Breast epithelium (tissue), 4 donors: ENCODE data around the gene SLCO4A1. TPM values are rescaled to one million over a fixed set of nuclear protein-coding genes. Genes with fewer than 3 reads are reported as not detected.

Experiments
- DNase-seq, 2 donors: peaks; one replicate each; pipeline ENCODE4 v3.0.0-alpha.2; 2019; ENCODE audit warnings: low spot score in 2 of 2
- H3K27ac ChIP-seq, 2 donors: fragments of 200-600 bp; sonication (generic) in 1 of 2; one replicate each; pipeline ENCODE4 v1.5.1; 2016 to 2019; ENCODE audit warnings: mild to moderate bottlenecking in 1 of 2
- H3K27me3 ChIP-seq, 2 donors: fragments of 200-600 bp; sonication (generic) in 1 of 2; one replicate each; pipeline versions ENCODE4 v1.5.1 to v1.6.0; 2017 to 2019; ENCODE audit warnings: control low read depth in 1 of 2, mild to moderate bottlenecking in 1 of 2
- H3K36me3 ChIP-seq: fragments of 200-600 bp; one replicate; pipeline ENCODE4 v1.5.1; 2019
- H3K4me1 ChIP-seq, 2 donors: fragments of 200-600 bp; sonication (generic); one replicate each; pipeline ENCODE4 v1.5.1; 2016 to 2019; ENCODE audit warnings: control low read depth in 1 of 2
- H3K4me3 ChIP-seq, 3 donors: fragments of 200-600 bp; sonication (generic); 1 replicate in 2 of 3; 2 replicates in 1 of 3; pipeline ENCODE4 v1.5.1; 2016 to 2019; ENCODE audit warnings: mild to moderate bottlenecking in 3 of 3, moderate library complexity in 2 of 3
- H3K9me3 ChIP-seq, 2 donors: fragments of 200-600 bp; sonication (generic) in 1 of 2; one replicate each; pipeline ENCODE4 v1.5.1; 2016 to 2019; ENCODE audit warnings: control low read depth in 1 of 2
- POLR2A ChIP-seq: fragments of 450-650 bp; IDR thresholded peaks from one replicate; pipeline ENCODE4 v1.6.1; 2016; ENCODE audit warnings: antibody characterized with exemption, mild to moderate bottlenecking, moderate library complexity
- POLR2AphosphoS5 ChIP-seq, 3 donors: sonication (generic); formaldehyde crosslinking; IDR thresholded peaks; one replicate each; pipeline ENCODE4 v1.6.1; 2017; ENCODE audit warnings: antibody characterized with exemption in 3 of 3
- intact Hi-C: fragments of 100-400 bp; cut with DNase I; formaldehyde crosslinking; loops from one replicate; pipeline ENCODE4 v1.15.1; 2023; ENCODE audit warnings: low total_unique reads
- total RNA-seq, 3 donors: library from RNA; depleted of rRNA; stranded (reverse); fragments of >200 nt; gene quantifications; one replicate each; pipeline ENCODE4 v1.1.0, GENCODE V29; 2016
- TF ChIP-seq, protein P1 (sequence below), 3 donors: fragments of 450-650 bp; IDR thresholded peaks; one replicate each; pipeline ENCODE4 v1.5.1; 2016 to 2017; ENCODE audit warnings: antibody characterized with exemption in 3 of 3, mild to moderate bottlenecking in 3 of 3, moderate library complexity in 3 of 3

SLCO4A1 gene
- total RNA-seq, 3 donors from 2014 or later, result 8.8 to 26.5 (median 15.4) TPM

DNA sequence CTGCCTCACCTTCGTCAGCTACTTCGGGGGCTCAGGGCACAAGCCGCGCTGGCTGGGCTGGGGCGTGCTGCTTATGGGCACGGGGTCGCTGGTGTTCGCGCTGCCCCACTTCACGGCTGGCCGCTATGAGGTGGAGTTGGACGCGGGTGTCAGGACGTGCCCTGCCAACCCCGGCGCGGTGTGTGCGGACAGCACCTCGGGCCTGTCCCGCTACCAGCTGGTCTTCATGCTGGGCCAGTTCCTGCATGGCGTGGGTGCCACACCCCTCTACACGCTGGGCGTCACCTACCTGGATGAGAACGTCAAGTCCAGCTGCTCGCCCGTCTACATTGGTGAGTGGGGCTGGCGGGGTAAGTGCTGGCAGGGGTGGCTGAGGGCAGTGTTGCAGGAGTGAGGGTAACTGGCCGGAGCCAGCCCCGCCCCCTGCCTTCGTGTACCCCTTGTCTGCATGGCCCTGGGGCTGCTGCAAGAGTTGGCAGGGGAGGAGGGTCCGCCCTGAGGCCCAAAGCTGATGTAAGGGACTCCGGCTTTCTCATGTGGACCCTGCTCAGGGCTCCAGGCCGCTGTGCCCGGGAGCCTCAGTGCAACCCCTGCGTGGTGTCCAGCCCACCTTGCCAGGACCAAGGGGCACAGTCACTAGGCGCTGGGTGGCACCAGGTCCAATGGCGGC lies 14.8 kb downstream of the SLCO4A1 start:
- Histone ChIP-seq H3K27ac (no peak overlapping the region), H3K27me3 (no peaks in the 10 kb centered on the region), H3K9me3 (no peaks in the 10 kb centered on the region), H3K36me3 (no peaks in the 10 kb centered on the region), H3K4me1 (peaks cover 5% of the 10 kb centered on the region in 2 donors), H3K4me3 (no peak overlapping the region)
- TF ChIP-seq POLR2A, result no peak
- TF ChIP-seq, protein P1, sequence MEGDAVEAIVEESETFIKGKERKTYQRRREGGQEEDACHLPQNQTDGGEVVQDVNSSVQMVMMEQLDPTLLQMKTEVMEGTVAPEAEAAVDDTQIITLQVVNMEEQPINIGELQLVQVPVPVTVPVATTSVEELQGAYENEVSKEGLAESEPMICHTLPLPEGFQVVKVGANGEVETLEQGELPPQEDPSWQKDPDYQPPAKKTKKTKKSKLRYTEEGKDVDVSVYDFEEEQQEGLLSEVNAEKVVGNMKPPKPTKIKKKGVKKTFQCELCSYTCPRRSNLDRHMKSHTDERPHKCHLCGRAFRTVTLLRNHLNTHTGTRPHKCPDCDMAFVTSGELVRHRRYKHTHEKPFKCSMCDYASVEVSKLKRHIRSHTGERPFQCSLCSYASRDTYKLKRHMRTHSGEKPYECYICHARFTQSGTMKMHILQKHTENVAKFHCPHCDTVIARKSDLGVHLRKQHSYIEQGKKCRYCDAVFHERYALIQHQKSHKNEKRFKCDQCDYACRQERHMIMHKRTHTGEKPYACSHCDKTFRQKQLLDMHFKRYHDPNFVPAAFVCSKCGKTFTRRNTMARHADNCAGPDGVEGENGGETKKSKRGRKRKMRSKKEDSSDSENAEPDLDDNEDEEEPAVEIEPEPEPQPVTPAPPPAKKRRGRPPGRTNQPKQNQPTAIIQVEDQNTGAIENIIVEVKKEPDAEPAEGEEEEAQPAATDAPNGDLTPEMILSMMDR (IDR thresholded peaks at IDR 0.05), result no peak
- no peak for TF ChIP-seq POLR2AphosphoS5 (IDR thresholded peaks at IDR 0.05)
- intact Hi-C loops, result no loop called here
- DNase-seq, result no peak

DNA sequence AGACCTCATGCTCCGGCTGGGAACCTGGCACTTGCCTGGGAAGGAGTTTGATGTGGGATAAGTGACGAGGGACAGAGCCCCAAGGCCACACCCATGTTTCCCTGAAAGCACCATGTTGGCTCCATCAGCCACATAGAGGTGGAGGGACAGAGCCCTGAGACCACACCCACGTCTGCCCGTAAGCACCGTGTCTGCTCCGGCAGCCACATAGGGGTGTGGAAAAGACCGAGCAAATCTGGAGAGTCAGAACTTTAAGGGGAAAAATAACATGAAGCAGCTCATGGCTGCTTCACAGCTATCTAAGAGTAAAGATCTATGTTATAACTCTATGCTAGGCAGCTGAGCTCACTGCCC lies 15.3 kb downstream of the SLCO4A1 start:
- no peak overlapping the region for H3K27ac ChIP-seq
- no peaks in the 10 kb centered on the region for H3K36me3 ChIP-seq
- intact Hi-C loops, result no loop called here
- H3K9me3 ChIP-seq, result no peaks in the 10 kb centered on the region
- TF ChIP-seq, protein P1 (IDR thresholded peaks at IDR 0.05), result no peak
- no peak for TF ChIP-seq POLR2AphosphoS5 (IDR thresholded peaks at IDR 0.05)
- H3K4me1 ChIP-seq, result peaks cover 2 to 4% of the 10 kb centered on the region in 2 donors
- no peak for DNase-seq
- no peak overlapping the region for H3K4me3 ChIP-seq
- H3K27me3 ChIP-seq, result no peaks in the 10 kb centered on the region

DNA sequence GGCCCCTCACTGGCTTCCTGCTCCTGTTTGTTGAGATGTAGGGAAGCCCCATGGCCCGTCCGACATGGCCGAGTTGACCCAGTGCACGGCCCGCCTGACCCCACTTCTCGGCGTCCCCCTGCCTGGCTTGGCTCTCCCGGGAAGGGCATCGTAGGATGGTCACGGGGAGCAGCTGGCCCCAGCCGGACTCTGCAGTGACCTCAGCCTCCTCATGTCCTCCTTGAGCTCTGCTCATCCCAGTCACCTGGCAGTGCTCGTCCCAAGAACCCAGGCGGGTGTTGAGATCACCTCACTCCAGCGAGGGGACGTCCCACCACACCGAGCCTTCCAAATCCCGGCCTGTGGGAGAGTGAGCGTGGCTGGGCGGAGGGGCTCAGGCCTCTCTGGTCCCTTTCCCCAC lies 15.7 kb downstream of the SLCO4A1 start:
- no peaks in the 10 kb centered on the region for H3K9me3 ChIP-seq
- no peaks in the 10 kb centered on the region for H3K4me1 ChIP-seq
- DNase-seq, result no peak
- no peaks in the 10 kb centered on the region for H3K27me3 ChIP-seq
- no peaks in the 10 kb centered on the region for H3K36me3 ChIP-seq
- TF ChIP-seq, protein P1 (IDR thresholded peaks at IDR 0.05), result no peak
- TF ChIP-seq POLR2A (no peak), POLR2AphosphoS5 (IDR thresholded peaks at IDR 0.05) (no peak)
- H3K27ac ChIP-seq, result no peak overlapping the region
- H3K4me3 ChIP-seq, result no peak overlapping the region
- intact Hi-C loops, result no loop called here

DNA sequence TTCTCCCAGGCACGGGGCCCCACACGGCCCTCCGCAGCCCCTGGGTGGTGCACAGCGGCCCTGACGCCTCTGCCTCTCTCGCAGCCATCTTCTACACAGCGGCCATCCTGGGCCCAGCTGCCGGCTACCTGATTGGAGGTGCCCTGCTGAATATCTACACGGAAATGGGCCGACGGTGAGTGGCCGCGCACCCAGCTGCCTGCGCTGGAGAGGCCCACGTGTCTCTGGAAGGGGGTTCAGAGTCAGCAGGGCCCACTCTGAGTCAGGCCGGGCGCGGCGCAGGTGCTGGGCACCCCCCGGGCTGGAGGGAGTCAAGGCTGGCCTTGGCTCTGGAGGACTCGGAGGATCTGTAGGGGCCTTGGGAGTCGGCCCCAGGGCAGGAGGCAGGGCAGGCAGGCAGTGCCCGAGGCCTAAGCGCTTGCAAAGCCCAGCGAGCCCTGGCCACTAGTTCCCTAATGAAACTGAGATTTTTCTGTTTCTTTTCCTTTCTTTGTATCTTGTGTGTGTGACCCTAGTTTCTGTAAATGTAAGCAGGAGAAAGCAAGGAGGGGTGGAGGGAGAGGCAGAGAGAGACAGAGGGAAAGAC lies 16.4 kb downstream of the SLCO4A1 start:
- Histone ChIP-seq H3K27me3 (no peaks in the 10 kb centered on the region), H3K9me3 (no peaks in the 10 kb centered on the region), H3K4me3 (no peak overlapping the region), H3K27ac (no peak overlapping the region), H3K4me1 (no peaks in the 10 kb centered on the region), H3K36me3 (no peaks in the 10 kb centered on the region)
- intact Hi-C loops, result no loop called here
- TF ChIP-seq, protein P1 (IDR thresholded peaks at IDR 0.05), result no peak
- TF ChIP-seq POLR2AphosphoS5 (IDR thresholded peaks at IDR 0.05), result no peak
- no peak for TF ChIP-seq POLR2A
- DNase-seq, result no peak

DNA sequence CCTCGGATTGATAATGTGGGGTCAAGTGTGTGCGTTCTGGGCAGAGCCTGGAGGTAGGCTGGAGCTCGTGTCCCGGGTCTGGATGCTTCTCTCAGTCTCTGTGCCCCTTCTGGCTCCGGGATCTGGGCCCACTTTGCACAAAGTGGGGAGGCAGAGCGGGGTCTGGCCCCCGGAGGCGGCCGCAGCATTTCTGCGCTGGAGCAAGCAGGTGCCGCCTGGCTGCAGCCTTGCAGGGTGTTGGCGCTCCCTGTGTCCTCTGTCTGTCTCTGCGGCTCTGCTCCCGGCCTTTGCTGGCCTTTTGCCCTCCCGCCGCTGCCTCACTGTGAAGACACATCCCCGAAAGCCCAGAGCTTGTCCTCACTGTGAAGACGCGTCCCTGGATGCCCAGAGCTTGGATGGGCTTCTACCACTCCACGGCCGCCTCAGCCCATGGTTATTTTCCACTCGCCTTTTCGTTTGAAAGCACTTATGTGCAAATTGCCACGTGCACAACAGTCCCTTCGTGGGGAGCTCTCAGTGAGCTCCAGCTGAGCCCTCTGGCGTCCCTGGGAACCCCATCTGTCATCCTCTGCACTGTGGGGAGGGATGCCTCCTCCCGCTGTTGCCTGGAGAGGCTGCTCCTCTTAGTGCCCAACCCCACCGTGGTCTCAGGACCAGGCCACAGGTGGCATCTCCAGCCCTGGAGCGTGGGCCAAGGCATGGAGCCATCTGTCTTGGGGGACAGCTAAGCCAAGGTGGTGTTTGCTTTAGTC lies 17.4 kb downstream of the SLCO4A1 start:
- no peaks in the 10 kb centered on the region for H3K4me1 ChIP-seq
- H3K36me3 ChIP-seq, result no peaks in the 10 kb centered on the region
- intact Hi-C loops, result loop anchor here (10.0 kb wide), 1 partner anchor 125 kb away; no protein-coding TSS in a partner anchor

More for the DNA sequence above, 17.4 kb downstream of the SLCO4A1 start:
- Histone ChIP-seq H3K9me3 (no peaks in the 10 kb centered on the region), H3K27ac (no peak overlapping the region), H3K4me3 (no peak overlapping the region), H3K27me3 (no peaks in the 10 kb centered on the region)
- DNase-seq, result no peak
- TF ChIP-seq, protein P1 (IDR thresholded peaks at IDR 0.05), result no peak
- no peak for TF ChIP-seq POLR2AphosphoS5 (IDR thresholded peaks at IDR 0.05)
- TF ChIP-seq POLR2A, result no peak
